ENCODE results near the gene LPXN.

The LPXN gene

GRCh38 chr11:58575377-58576020 lies at the start of gene LPXN:
LPXN (minus strand) TSS chr11:58575856; CDS start chr11:58575772, 84 bp downstream.
- no peak for DNase-seq

GRCh38 chr11:58625086-58625485 lies 49.4 kb upstream of the LPXN start:
- DNase-seq = no peak

GRCh38 chr11:58622344-58622743 lies 46.7 kb upstream of the LPXN start, which contains the start of gene CNTF:
CNTF (plus strand) TSS chr11:58622665; CDS start chr11:58622753, 88 bp downstream.
- no peak for DNase-seq

GRCh38 chr11:58621586-58622262 lies 46.1 kb upstream of the LPXN start:
- no peak for DNase-seq

GRCh38 chr11:58617976-58618557 lies 42.4 kb upstream of the LPXN start:
- DNase-seq = no peak

GRCh38 chr11:58616594-58616993 lies 40.9 kb upstream of the LPXN start:
- no peak for DNase-seq

GRCh38 chr11:58615559-58615958 lies 39.9 kb upstream of the LPXN start:
- no peak for DNase-seq

GRCh38 chr11:58613228-58613627 lies 37.6 kb upstream of the LPXN start:
- no peak for DNase-seq

- no peak for DNase-seq
Observed at GRCh38 chr11:58609723-58610122, 34.1 kb upstream of the LPXN start.

GRCh38 chr11:58608331-58608730 lies 32.7 kb upstream of the LPXN start:
- DNase-seq = no peak

GRCh38 chr11:58606930-58607714 lies 31.5 kb upstream of the LPXN start:
- no peak for DNase-seq

- no peak for DNase-seq
Observed at GRCh38 chr11:58600510-58600909, 24.9 kb upstream of the LPXN start.

GRCh38 chr11:58597486-58598144 lies 22.0 kb upstream of the LPXN start:
- no peak for DNase-seq

GRCh38 chr11:58596621-58597020 lies 21.0 kb upstream of the LPXN start:
- DNase-seq = no peak

GRCh38 chr11:58594826-58595225 lies 19.2 kb upstream of the LPXN start:
- no peak for DNase-seq

- peak; percentile 20 for DNase-seq
Observed at GRCh38 chr11:58592760-58593472, 17.3 kb upstream of the LPXN start.

- DNase-seq = no peak
Observed at GRCh38 chr11:58591659-58592058, 16.0 kb upstream of the LPXN start.

GRCh38 chr11:58586998-58587397 lies 11.3 kb upstream of the LPXN start:
- no peak for DNase-seq

GRCh38 chr11:58582437-58582836 lies 6.8 kb upstream of the LPXN start:
- no peak for DNase-seq

- DNase-seq = peak; percentile 12
Observed at GRCh38 chr11:58580311-58580710, 4.7 kb upstream of the LPXN start.

GRCh38 chr11:58579192-58580129 lies 3.8 kb upstream of the LPXN start:
- peak; percentile 88 for DNase-seq
